Ascending aorta (tissue), 2 donors: ENCODE data around the gene RCC1. TPM values are rescaled to one million over a fixed set of nuclear protein-coding genes. Genes with fewer than 3 reads are reported as not detected.

Source experiments
- DNase-seq, 2 donors: peaks; one replicate each; pipeline ENCODE4 v3.0.0-alpha.2; 2019; ENCODE audit warnings: low spot score in 2 of 2
- H3K27ac ChIP-seq, 2 donors: fragments of 200-600 bp; sonication (generic); one replicate each; pipeline ENCODE4 v1.5.1; 2016 to 2017; ENCODE audit warnings: mild to moderate bottlenecking in 1 of 2
- H3K27me3 ChIP-seq: fragments of 200-600 bp; sonication (generic); one replicate; pipeline ENCODE4 v1.5.1; 2017
- H3K36me3 ChIP-seq, 2 donors: fragments of 200-600 bp; sonication (generic); one replicate each; pipeline ENCODE4 v1.5.1; 2016
- H3K4me1 ChIP-seq, 2 donors: fragments of 200-600 bp; sonication (generic); one replicate each; pipeline ENCODE4 v1.5.1; 2016 to 2017; ENCODE audit warnings: mild to moderate bottlenecking in 1 of 2
- H3K4me3 ChIP-seq, 2 donors: fragments of 200-600 bp; sonication (generic); one replicate each; pipeline ENCODE4 v1.5.1; 2016 to 2017; ENCODE audit warnings: mild to moderate bottlenecking in 1 of 2
- H3K9me3 ChIP-seq, 2 donors: fragments of 200-600 bp; sonication (generic); one replicate each; pipeline ENCODE4 v1.5.1; 2016
- intact Hi-C: fragments of 100-400 bp; cut with DNase I; formaldehyde crosslinking; loops from one replicate; pipeline ENCODE4 v1.15.1; 2023
- total RNA-seq: library from RNA; depleted of rRNA; stranded (reverse); fragments of >200 nt; gene quantifications from one replicate; pipeline ENCODE4 v1.1.0, GENCODE V29; 2016
- TF ChIP-seq, protein P1 (sequence below), 3 experiments: fragments of 200-600 bp in 2 of 3; fragments of 450-650 bp in 1 of 3; sonication (generic) in 2 of 3; IDR thresholded peaks; one replicate each; pipeline ENCODE4 v1.5.1; 2016 to 2019; ENCODE audit warnings: antibody characterized with exemption in 3 of 3, mild to moderate bottlenecking in 1 of 3, moderate library complexity in 1 of 3

Gene RCC1, protein sequence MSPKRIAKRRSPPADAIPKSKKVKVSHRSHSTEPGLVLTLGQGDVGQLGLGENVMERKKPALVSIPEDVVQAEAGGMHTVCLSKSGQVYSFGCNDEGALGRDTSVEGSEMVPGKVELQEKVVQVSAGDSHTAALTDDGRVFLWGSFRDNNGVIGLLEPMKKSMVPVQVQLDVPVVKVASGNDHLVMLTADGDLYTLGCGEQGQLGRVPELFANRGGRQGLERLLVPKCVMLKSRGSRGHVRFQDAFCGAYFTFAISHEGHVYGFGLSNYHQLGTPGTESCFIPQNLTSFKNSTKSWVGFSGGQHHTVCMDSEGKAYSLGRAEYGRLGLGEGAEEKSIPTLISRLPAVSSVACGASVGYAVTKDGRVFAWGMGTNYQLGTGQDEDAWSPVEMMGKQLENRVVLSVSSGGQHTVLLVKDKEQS
- 70.5 TPM for total RNA-seq

GRCh38 chr1:28505406-28506187 is at the start of gene RCC1:
Gene RCC1, plus strand, starts transcription at chr1:28506043. Its CDS starts 23,824 bp downstream, at chr1:28529867.
- H3K27me3 ChIP-seq: no peaks in the 10 kb centered on the region
- TF ChIP-seq, protein P1, sequence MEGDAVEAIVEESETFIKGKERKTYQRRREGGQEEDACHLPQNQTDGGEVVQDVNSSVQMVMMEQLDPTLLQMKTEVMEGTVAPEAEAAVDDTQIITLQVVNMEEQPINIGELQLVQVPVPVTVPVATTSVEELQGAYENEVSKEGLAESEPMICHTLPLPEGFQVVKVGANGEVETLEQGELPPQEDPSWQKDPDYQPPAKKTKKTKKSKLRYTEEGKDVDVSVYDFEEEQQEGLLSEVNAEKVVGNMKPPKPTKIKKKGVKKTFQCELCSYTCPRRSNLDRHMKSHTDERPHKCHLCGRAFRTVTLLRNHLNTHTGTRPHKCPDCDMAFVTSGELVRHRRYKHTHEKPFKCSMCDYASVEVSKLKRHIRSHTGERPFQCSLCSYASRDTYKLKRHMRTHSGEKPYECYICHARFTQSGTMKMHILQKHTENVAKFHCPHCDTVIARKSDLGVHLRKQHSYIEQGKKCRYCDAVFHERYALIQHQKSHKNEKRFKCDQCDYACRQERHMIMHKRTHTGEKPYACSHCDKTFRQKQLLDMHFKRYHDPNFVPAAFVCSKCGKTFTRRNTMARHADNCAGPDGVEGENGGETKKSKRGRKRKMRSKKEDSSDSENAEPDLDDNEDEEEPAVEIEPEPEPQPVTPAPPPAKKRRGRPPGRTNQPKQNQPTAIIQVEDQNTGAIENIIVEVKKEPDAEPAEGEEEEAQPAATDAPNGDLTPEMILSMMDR (IDR thresholded peaks at IDR 0.05): no peak
- peaks cover 16 to 41% of the 10 kb centered on the region in 2 donors for H3K4me1 ChIP-seq
- no peaks in the 10 kb centered on the region for H3K9me3 ChIP-seq
- DNase-seq: peak; percentile 93 to 99
- peak within 1 kb of the TSS; percentile 69 to 83 for H3K4me3 ChIP-seq
- peaks cover 25 to 31% of the 10 kb centered on the region in 2 donors for H3K36me3 ChIP-seq
- intact Hi-C loops: loop anchor here (1.0 to 5.0 kb wide), 6 partner anchors 68 to 677 kb away; partner anchors contain the start of genes MED18, PHACTR4 and SRSF4
- H3K27ac ChIP-seq: peak within 1 kb of the TSS; percentile 77 to 92

GRCh38 chr1:28456078-28456477 is 49.8 kb upstream of the RCC1 start:
- no peak overlapping the region for H3K4me3 ChIP-seq
- no peak for DNase-seq
- intact Hi-C loops: loop anchor here (5.0 kb wide), 1 partner anchor 49 kb away; no protein-coding TSS in a partner anchor
- H3K4me1 ChIP-seq: peaks cover 0 to 6% of the 10 kb centered on the region in 2 donors
- no peaks in the 10 kb centered on the region for H3K27me3 ChIP-seq
- peaks cover 1 to 6% of the 10 kb centered on the region in 2 donors for H3K36me3 ChIP-seq
- TF ChIP-seq, protein P1 (IDR thresholded peaks at IDR 0.05): no peak
- no peak overlapping the region for H3K27ac ChIP-seq
- no peaks in the 10 kb centered on the region for H3K9me3 ChIP-seq

DNA sequence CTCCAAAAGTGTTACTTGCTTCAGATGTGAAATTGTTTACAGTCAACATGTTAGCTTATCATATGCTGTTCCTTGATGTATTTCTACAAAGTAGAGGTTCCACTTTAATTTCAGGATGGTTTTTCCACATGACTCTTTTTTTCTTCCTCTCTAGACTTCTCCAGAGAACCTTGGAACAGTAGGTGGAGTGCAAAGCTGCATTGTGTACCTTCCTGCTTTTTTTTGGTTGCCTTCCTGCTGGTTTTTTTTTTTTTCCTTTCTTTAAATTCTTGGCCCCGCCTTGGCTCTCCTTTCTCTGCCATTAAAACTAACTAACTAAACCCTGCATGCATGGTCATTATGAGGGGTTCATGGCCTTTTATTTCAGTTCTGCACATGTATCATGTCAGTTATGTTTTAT is 48.2 kb upstream of the RCC1 start:
- Histone ChIP-seq H3K4me1 (peaks cover 0 to 6% of the 10 kb centered on the region in 2 donors), H3K27me3 (no peaks in the 10 kb centered on the region), H3K27ac (no peak overlapping the region), H3K4me3 (no peak overlapping the region), H3K9me3 (no peaks in the 10 kb centered on the region), H3K36me3 (peaks cover 7 to 10% of the 10 kb centered on the region in 2 donors)
- TF ChIP-seq, protein P1 (IDR thresholded peaks at IDR 0.05): no peak
- intact Hi-C loops: loop anchor here (5.0 kb wide), 1 partner anchor 50 kb away; no protein-coding TSS in a partner anchor
- no peak for DNase-seq

- Histone ChIP-seq H3K4me1 (peaks cover 0 to 6% of the 10 kb centered on the region in 2 donors), H3K9me3 (no peaks in the 10 kb centered on the region), H3K4me3 (no peak overlapping the region), H3K36me3 (peaks cover 10 to 11% of the 10 kb centered on the region in 2 donors), H3K27ac (no peak overlapping the region), H3K27me3 (no peaks in the 10 kb centered on the region)
- TF ChIP-seq, protein P1 (IDR thresholded peaks at IDR 0.05): no peak
- intact Hi-C loops: loop anchor here (5.0 kb wide), 1 partner anchor 51 kb away; no protein-coding TSS in a partner anchor
- DNase-seq: no peak
Measured at GRCh38 chr1:28458237-28459228, 47.3 kb upstream of the RCC1 start.
